ENCODE results near the gene FOXS1.

Gene FOXS1

DNA sequence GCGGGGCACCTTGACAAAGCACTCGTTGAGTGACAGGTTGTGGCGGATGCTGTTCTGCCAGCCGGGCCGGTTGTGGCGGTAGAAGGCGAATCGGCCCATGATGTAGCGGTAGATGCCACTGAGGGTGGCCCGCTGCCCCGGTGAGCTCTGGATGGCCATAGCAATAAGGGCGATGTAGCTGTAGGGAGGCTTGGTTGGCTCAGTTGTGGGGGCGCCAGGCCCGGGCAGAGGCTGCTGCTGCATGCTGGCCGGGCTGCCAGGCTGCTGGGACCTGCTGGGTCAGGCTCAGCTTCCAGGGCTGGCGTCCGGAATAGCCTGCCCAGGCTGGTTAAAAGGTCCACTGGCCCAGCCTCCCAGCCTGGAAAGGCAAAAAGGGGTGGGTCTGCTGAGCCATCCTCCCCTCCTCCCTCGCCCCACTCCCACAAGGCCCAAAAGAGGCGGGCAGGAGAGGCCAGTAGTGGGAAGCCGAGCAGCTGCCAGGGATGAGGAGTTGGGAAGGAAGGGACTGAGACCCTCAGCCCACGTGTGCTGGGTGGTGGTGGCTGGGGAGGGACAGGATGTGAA lies at the start of gene FOXS1:
FOXS1 (minus strand) TSS at position 305 of the 564 bp plus-strand sequence; CDS start at position 243, 62 bp downstream.
- no peak for DNase-seq (ENCODE audit: low spot score)

DNA sequence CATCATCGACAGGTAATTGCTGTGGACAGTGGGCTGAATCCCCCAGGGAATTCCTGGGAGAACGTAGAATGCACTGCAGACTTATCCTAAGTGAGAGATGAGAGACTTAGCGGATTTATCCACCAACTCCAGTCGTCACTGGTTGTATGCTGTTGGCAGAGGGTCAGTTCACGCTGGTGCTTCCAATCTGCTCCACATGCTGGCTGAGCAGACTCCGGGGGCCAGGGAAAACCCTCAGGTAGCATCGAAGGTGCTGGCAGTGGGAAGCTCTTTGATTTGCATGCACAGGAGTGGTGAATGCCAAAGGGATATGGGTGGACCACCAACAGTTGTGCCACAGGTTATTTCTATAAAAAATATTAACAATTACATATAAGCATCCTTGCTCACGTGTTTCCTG lies 45.2 kb upstream of the FOXS1 start:
- DNase-seq (ENCODE audit: low spot score): no peak

DNA sequence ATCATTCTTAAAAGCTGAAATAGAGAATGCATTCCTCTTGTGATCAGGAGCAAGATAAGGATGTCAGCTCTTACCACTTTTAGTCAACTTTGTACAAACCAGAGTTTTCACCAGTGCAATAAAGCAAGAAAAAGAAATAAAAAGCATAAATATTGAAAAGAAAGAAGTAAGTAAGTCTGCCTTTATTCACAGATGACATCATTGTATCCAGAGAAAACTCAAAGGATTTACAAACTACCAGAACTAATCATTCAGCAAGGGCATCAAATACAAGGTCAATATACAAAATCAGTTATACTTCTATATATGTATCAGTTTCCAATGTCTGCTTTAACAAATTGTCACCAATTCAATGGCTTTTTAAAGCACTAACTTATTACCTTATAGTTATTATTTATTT lies 38.4 kb upstream of the FOXS1 start:
- DNase-seq (ENCODE audit: low spot score): no peak

- DNase-seq (ENCODE audit: low spot score): no peak
These were observed 36.5 kb upstream of the FOXS1 start for GRCh38 chr20:31881945-31882344.

DNA sequence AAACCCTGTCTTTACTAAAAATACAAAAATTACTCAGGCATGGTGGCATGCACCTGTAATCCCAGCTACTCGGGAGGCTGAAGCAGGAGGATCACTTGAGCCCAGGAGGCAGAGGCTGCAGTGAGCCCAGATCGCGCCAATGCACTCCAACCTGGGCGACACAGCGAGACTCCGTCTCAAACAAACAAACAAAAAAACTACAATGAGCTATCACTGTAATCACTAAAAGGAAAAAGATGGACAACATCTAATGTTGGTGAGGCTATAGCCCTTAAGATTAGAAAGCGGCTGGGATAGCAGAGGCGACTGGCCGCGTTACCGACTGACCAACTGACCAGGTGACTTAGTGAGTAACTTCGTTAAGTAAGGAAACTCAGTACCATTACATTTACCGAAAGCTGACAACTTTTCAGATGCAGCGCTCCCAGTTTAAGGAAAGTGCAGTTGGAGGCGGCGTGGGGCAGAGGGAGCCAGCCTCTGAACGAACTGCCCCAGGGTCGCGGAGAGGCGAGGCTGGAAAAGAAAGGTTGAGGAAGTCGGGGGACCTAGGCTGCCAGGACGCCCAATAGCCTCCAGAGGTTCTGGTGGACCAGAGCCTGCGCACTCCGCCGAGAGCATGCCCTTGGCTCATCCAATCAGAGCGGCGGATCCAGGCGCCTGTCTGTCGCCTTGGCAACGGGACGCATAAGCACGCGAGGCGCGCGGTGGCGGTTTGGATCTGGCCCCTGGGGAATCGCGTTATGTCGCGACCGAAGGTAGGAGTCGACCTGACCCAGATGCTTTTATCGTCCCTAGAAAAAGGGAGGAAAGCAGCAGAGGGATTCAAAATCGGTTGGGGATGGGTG lies 34.0 kb upstream of the FOXS1 start:
- DNase-seq (ENCODE audit: low spot score): peak; percentile 90

DNA sequence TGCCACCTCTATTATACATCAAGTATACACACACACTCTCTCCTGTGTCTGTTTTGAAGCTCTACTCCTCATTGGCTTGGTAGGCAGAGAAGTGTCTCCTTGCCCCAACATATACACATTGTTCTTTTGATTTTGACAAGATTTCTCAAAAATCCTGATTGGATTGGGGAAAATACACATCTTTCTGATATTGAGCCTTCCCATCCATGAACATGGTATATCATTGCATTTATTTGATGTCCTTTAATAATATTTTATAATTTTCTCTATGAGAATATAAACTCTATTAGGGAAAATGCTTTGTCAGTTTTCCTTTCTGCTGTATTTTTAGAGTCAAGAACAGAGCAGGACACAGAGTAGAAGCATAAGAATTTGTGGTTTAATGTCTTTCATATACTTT lies 32.3 kb upstream of the FOXS1 start:
- no peak for DNase-seq (ENCODE audit: low spot score)

DNA sequence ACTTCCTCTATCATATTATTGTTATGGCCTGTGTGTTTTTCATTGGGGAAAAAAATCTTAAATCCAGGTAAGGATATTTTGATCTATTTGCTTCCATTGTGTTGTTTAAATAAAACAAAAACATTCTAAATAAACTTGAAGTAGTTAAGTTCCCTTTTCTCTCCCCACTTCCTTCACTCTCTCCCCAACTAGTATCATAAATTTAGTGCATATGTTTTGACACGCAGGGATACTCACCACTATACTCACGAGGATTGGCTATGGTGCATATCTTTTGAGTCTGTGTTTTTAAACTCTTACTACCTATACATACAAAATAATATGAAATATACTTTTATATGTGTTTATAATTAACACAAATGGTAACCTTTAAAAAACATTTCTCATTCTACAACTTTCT lies 30.3 kb upstream of the FOXS1 start:
- no peak for DNase-seq (ENCODE audit: low spot score)

DNA sequence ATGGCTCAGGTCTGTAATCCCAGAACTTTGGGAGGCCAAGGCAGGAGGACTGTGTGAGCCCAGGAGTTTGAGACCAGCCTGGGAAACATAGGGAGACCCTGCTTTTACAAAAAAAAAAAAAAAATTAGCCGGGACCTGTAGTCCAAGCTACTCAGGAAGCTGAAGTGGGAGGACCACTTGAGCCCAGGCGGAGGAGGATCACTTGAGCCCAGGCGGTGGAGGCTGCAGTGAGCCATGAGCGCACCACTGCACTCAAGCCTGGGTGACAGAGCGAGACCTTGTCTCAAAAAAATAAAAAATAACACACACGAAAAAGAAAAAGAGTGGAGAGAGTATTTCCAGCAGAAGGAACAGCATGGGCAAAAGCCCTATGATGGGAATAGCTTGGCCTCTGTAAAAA lies 27.0 kb upstream of the FOXS1 start:
- DNase-seq (ENCODE audit: low spot score): no peak

DNA sequence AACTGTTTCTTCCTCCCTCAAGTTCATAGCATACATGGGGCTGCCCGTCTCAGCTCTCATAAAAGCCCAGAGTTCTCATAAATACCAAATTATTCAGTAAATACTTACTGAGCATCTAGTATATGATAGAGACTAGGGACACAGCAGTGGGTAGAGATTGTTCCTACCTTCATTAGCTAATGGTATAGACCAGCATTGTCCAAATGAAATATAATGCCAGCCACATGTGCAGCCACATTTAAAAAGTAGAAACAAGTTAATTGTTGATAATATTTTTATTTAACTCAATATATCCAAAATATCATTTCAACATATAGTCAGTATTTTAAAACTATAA lies 26.2 kb upstream of the FOXS1 start:
- DNase-seq (ENCODE audit: low spot score): no peak

DNA sequence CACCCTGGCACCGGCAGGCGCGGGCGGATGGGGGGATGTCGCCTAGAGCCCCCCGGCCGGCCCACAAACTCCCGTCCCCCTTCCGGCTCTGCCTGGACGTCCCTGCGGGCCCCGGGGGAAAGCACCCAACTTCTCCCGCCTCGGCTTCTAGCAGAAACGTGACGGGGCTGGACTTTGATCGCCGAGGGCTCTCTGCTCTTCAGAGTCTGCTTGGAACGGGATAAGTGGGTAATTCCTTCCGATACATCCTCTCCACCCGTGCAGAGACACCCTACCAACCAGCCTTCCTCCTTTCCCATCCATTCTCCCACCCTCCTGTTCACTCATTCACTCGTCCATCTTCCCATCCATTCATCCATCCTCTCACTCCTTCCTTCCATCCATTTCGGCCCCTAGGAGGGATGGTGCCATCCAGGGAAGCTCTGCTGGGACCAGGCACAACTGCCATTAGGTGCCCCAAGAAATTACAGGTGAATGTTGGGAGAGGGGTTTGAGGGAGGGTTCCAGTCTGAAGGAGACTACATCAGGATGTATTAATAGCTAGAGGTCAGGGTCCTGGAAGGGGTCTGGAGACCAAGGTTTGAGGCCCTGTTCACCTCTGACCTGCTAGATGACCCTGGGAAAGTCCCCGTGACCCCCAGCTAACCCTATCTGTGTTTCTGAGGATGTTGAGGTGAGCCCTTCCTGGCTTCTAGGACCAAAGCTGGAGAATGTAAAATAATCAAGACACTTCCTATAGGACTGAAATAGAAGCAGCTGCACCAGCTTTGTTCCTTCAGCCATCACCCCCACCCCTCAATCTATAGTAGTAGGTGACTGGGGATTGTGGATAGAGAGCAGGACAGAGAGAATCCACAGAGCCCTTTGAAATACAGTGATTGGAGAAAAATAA lies 25.6 kb upstream of the FOXS1 start:
- DNase-seq (ENCODE audit: low spot score): no peak

DNA sequence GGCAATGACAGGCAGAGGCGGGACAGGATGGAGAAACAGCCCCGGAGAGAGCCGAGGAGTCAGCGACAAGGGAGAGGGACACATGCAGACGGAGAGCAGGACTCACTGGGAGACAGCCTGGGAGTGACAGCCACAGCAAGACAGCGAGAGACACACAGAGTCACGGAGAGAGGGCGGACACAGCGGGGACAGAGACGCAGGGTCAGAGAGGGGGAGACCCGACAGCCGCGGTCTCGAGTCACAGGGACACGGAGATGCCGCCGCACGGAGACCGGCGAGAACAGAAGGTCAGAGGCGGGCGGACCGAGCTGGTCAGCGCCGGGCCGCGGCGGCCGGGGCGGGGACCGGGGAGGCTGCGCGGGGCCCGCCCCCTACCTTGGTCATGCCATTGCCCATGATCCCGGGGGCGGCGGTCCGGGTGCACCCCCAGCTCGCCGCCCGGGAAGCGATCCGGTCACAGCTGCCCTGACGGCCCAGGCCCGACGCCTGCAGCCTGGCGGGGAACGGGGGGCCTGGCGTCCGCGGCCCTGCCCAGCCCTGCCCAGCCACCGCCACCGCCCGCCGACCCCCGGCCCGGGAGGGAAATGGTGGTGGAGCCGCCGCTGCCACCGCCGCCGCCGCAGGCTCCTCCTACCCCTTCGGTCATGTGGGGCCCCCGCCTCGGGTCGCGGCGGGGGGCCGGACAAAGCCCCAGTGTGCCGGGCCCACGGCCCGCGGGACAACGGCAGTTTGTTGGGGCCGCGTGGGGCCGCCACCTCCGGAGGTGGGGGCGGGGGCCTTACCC lies 24.7 kb upstream of the FOXS1 start, which contains the start of the genes DUSP15 and TTLL9:
DUSP15 (minus strand) TSS at position 586 of the 784 bp plus-strand sequence; CDS start at position 396, 190 bp downstream.
TTLL9 (plus strand) TSS at position 693 of the 784 bp plus-strand sequence. CDS start 493 bp downstream, outside the sequence.
- peak; percentile 33 for DNase-seq (ENCODE audit: low spot score)

GRCh38 chr20:31869673-31869941 lies 24.2 kb upstream of the FOXS1 start:
- no peak for DNase-seq (ENCODE audit: low spot score)

- peak; percentile 19 for DNase-seq (ENCODE audit: low spot score)
These were observed 23.7 kb upstream of the FOXS1 start for GRCh38 chr20:31868853-31869672.

DNA sequence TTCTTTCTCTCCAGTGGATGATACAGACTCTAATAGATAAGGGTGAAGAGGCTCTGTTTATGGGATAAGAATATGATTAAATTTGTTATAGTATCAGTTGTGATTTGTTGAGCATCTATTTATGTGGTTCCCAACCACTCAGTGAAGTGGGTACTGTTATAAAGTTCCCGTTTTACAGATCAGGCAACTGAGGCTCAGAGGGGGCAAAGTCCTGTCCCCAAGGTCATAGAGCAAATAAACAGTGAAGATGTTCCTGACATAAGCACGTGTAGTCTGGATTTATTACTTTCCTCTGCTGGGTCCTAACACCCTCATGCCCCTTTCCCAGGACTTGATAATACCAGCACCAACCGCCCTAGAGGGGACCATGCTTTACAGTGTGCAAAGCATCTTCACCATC lies 20.8 kb upstream of the FOXS1 start:
- DNase-seq (ENCODE audit: low spot score): no peak

GRCh38 chr20:31864521-31865400 lies 19.4 kb upstream of the FOXS1 start:
- DNase-seq (ENCODE audit: low spot score): no peak

DNA sequence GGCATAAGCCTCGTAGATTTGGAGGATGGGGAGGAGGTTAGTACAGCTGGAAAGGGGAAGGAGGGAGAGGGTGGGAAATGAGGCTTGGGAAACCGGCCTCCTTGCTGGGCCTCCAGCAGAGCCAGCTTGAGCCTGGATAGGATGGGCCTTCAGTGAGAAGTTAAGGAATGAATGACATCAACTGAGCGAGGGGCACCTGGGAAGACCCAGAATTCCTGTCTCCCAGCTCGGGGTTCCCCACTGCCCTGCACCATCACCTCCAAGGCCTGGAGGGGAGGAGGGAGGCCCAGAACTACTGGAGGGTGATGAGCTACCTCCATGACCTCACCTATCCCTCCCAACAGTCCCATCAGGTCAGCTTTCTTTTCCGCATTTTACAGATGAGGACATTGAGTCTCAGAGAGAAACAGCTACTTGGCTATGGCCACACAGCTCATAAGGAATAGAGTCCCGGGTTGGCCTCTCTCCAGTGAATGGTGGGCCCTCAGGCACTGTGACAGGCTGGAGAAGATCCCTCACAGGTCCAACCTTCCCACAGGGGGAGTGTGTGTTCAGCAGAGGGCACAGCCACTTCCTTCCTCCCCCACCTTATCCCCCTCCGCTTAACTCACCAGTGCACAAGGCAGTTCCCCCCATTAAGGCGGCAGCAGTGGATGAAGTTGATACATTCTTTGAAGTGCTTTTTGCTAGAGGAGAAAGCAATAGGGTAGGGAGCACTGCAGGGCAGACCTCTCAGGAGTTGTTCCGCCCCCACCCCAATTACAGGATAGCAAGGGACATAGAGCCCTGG lies 18.1 kb upstream of the FOXS1 start:
- DNase-seq (ENCODE audit: low spot score): no peak

GRCh38 chr20:31862506-31862905 lies 17.1 kb upstream of the FOXS1 start:
- no peak for DNase-seq (ENCODE audit: low spot score)

GRCh38 chr20:31862157-31862470 lies 16.7 kb upstream of the FOXS1 start:
- no peak for DNase-seq (ENCODE audit: low spot score)

DNA sequence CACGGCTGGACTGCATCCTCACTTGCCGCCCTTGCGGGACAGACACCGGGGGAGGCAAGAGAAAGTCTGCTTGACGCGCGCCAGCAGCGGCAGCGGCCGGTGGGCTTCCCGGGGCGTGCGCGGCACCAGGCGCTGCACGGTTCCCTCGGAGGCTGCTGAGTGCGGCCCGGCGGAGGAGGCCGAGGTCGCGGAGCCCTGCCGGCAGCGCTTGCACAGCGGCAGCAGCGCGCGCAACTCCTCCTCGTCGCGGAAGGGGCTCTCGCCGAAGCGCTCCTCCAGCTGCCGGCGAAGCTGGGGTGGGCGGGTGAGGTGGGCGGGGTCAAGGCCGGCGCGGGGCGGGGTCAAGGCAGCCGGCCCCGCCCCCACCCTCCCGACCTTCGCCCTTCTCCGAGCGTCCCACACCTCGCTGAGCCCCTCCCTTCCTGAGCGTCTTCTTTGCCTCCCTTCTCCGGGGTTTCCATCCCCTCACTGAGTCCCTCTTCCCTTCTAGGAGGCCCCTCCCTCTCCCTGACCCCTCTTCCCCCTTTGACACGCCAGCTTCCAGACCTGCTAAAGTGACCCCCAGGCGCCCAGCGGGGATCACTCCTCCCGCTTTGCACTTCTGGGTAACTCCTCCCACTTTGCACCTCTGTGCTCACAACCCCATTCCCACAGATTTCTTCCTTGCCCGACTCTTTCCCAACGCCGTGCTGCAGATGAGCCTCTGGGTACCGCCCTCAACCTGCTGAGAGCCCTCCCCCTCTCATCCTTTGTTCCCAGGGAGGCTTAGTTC lies 16.2 kb upstream of the FOXS1 start:
- peak; percentile 96 for DNase-seq (ENCODE audit: low spot score)
